Astrocyte of the cerebellum (primary cell): ENCODE results near the gene PDLIM1.

Source experiments
- DNase-seq: peaks from one replicate; pipeline ENCODE4 v3.0.0-alpha.2; 2011; ENCODE audit warnings: low read depth
- H3K4me3 ChIP-seq: 2 replicates; pipeline ENCODE4 v1.5.1; 2011; ENCODE audit warnings: mild to moderate bottlenecking, low read depth, low read length, moderate library complexity
- CTCF ChIP-seq: IDR thresholded peaks from 2 replicates; pipeline ENCODE4 v1.5.1; 2012; ENCODE audit warnings: low read length, low read depth, moderate library complexity, mild to moderate bottlenecking; ENCODE audit errors: missing control alignments
- in situ Hi-C: cut with HindIII; loops from 2 replicates; pipeline ENCODE4 v1.10.0; 2017; ENCODE audit warnings: low sequenced_read_pairs

PDLIM1 gene

DNA sequence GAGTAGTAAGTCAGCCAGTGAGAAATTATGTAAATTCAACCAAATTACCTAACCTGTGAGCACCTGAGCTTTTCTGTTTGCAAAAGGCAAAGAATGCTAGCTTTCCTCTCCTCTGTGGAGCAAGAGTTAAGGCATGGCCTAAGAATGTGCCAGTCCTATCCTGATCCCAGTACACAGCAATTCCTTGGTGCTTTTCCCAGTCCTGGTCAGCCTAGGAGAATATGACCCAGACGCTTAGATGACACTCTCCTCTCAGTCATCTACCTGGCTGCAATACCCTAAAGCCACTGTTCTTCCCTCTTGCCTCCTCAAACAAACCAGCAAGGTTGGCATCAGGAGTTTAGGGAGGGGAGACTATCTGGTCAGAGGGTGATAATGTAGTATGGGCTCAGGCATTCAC is 4.1 kb downstream of the PDLIM1 start:
- H3K4me3 ChIP-seq = no peak overlapping the region
- TF ChIP-seq CTCF = no peak
- in situ Hi-C loops = no loop called here

DNA sequence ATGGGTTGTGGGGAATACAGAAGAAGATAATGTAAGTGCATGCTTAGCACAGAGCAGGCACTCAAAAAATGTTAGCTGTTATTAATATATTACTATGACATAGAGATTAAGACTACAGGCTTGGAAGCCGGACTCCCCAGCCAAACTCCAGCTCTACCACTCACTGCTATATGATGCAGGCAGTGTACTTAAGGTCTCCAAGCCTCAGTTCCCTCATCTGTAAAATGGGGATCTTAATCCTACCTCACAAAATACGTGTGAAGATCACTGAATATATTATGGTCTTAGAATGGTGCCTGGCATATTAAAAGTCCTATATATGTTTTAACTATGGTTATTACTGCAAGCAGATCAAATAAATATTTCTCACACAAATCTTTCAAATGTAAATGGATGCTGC is 5.2 kb downstream of the PDLIM1 start:
- H3K4me3 ChIP-seq = no peak overlapping the region
- no peak for DNase-seq
- in situ Hi-C loops = no loop called here
- TF ChIP-seq CTCF = no peak

More for the DNA sequence above, 4.1 kb downstream of the PDLIM1 start:
- DNase-seq = no peak

DNA sequence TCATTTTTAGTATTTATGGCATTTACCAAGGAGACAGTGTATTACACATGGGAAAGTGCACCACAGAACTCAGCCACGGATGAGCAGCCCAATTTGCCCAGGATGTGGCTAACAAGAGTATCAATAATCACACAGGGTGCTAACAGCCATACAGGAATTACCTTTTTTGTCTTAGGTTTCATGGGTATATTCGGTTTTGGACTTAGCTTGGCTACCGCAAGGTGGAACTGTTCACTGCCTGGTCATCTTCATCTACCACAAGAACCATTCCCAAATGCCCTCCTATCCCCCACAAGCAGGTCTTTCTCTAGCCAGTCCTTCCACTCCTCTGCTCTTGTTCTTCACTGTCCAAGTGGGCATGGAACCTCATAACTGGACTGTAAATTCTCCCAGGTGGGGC is 6.0 kb downstream of the PDLIM1 start:
- TF ChIP-seq CTCF = no peak
- H3K4me3 ChIP-seq = no peak overlapping the region
- DNase-seq = no peak
- in situ Hi-C loops = no loop called here

- in situ Hi-C loops = no loop called here
- no peak overlapping the region for H3K4me3 ChIP-seq
- TF ChIP-seq CTCF = no peak
- no peak for DNase-seq
These were observed 8.7 kb downstream of the PDLIM1 start for GRCh38 chr10:95282107-95282506.

GRCh38 chr10:95281206-95281605 is 9.6 kb downstream of the PDLIM1 start:
- TF ChIP-seq CTCF = no peak
- no peak for DNase-seq
- in situ Hi-C loops = no loop called here
- no peak overlapping the region for H3K4me3 ChIP-seq

- no peak for TF ChIP-seq CTCF
- H3K4me3 ChIP-seq = no peak overlapping the region
- in situ Hi-C loops = no loop called here
- DNase-seq = no peak
These were observed 10.2 kb downstream of the PDLIM1 start for GRCh38 chr10:95280637-95281036.
